GM19324 (cell line): ENCODE data around the gene TTLL11.
A peak's percentile ranks its signal among the peaks of the same experiment; 100 is the strongest.

Source experiments
- ATAC-seq: cut with Tn5 transposase; IDR thresholded peaks from one replicate; pipeline ENCODE4 v1.9.1; 2021; ENCODE audit warnings: mild to moderate bottlenecking, moderate library complexity; ENCODE audit not compliant: unreplicated experiment, low FRiP score

Gene TTLL11

GRCh38 chr9:122092611-122093506 lies at the start of gene TTLL11:
Gene TTLL11 (minus strand): TSS chr9:122093308. CDS start chr9:122093148, 160 bp downstream.
- ATAC-seq, result peak; percentile 91

GRCh38 chr9:122141671-122142070 lies 48.6 kb upstream of the TTLL11 start:
- no peak for ATAC-seq

- no peak for ATAC-seq
These were observed 47.5 kb upstream of the TTLL11 start for GRCh38 chr9:122140368-122141193.

GRCh38 chr9:122138560-122139268 lies 45.6 kb upstream of the TTLL11 start:
- no peak for ATAC-seq

GRCh38 chr9:122135529-122135859 lies 42.4 kb upstream of the TTLL11 start:
- ATAC-seq, result no peak

- ATAC-seq, result no peak
These were observed 41.9 kb upstream of the TTLL11 start for GRCh38 chr9:122134822-122135528.

GRCh38 chr9:122133984-122134535 lies 41.0 kb upstream of the TTLL11 start:
- no peak for ATAC-seq

- no peak for ATAC-seq
These were observed 40.3 kb upstream of the TTLL11 start for GRCh38 chr9:122133263-122133983.

- ATAC-seq, result no peak
These were observed 39.4 kb upstream of the TTLL11 start for GRCh38 chr9:122132539-122132938.

GRCh38 chr9:122131401-122132001 lies 38.4 kb upstream of the TTLL11 start:
- no peak for ATAC-seq

- no peak for ATAC-seq
These were observed 37.7 kb upstream of the TTLL11 start for GRCh38 chr9:122130837-122131236.

GRCh38 chr9:122129969-122130368 lies 36.9 kb upstream of the TTLL11 start:
- ATAC-seq, result no peak

GRCh38 chr9:122128969-122129343 lies 35.8 kb upstream of the TTLL11 start:
- no peak for ATAC-seq

- ATAC-seq, result no peak
These were observed 35.2 kb upstream of the TTLL11 start for GRCh38 chr9:122128007-122128968.

- ATAC-seq, result no peak
These were observed 34.3 kb upstream of the TTLL11 start for GRCh38 chr9:122127396-122127798.

GRCh38 chr9:122126331-122127261 lies 33.5 kb upstream of the TTLL11 start:
- ATAC-seq, result no peak
